Measurements from ENCODE around the gene SERPINA4.

The SERPINA4 gene

DNA sequence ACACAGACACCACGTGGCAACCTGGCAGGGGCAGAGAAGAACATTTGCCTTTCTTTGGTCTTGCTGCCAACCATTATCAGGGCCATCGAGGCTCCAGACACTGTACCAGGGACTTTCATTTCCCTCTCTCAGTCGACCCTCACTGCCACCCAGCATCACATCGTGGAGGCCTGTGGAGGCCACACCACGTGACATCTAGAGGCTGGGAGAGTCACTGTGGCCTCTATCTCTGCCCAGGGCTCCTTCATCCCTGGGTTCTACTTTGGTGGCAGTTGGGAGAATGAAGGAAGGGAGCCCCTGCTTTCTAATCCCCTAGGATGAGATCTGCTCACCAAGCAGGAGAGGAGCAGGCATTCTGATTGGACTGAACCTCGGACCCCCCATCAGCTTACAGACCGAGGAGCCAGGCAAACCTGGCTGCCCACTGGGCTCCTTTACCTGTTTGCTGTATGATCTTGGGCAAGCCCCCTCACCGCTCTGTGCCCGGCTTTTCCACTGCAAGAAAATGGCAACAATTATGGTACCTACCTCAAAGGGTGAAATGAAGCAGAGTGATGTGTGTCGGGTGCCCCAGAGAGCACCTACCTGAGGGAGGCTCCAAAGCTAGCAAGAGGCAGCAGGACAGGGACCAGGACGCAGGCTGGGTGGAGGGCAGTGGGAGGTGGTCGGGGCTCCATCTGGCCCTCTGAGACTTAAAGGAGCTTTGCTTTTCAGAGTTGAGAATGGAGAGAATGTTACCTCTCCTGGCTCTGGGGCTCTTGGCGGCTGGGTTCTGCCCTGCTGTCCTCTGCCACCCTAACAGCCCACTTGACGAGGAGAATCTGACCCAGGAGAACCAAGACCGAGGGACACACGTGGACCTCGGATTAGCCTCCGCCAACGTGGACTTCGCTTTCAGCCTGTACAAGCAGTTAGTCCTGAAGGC is 52.7 kb downstream of the SERPINA4 start:
- TF ChIP-seq TAF1 (IDR thresholded peaks at IDR 0.05; ENCODE audit: low read depth) (no peak), RAD21 (IDR thresholded peaks at IDR 0.05; ENCODE audit: low read depth) (no peak), EGR1 (IDR thresholded peaks at IDR 0.05) (no peak), NFIC (IDR thresholded peaks at IDR 0.05) (no peak), YY1 (IDR thresholded peaks at IDR 0.05; ENCODE audit: low read depth) (no peak), ZBTB7A (IDR thresholded peaks at IDR 0.05; ENCODE audit: low read depth) (no peak), FOXM1 (IDR thresholded peaks at IDR 0.05; ENCODE audit: borderline replicate concordance, low read depth) (no peak), TCF12 (IDR thresholded peaks at IDR 0.05; ENCODE audit: low read depth) (no peak), CREB1 (IDR thresholded peaks at IDR 0.05; ENCODE audit: low read depth) (no peak), EP300 (IDR thresholded peaks at IDR 0.05; ENCODE audit: borderline replicate concordance) (no peak), TEAD4 (IDR thresholded peaks at IDR 0.05) (no peak), CEBPB (IDR thresholded peaks at IDR 0.05) (no peak)
- TF ChIP-seq, protein P1, sequence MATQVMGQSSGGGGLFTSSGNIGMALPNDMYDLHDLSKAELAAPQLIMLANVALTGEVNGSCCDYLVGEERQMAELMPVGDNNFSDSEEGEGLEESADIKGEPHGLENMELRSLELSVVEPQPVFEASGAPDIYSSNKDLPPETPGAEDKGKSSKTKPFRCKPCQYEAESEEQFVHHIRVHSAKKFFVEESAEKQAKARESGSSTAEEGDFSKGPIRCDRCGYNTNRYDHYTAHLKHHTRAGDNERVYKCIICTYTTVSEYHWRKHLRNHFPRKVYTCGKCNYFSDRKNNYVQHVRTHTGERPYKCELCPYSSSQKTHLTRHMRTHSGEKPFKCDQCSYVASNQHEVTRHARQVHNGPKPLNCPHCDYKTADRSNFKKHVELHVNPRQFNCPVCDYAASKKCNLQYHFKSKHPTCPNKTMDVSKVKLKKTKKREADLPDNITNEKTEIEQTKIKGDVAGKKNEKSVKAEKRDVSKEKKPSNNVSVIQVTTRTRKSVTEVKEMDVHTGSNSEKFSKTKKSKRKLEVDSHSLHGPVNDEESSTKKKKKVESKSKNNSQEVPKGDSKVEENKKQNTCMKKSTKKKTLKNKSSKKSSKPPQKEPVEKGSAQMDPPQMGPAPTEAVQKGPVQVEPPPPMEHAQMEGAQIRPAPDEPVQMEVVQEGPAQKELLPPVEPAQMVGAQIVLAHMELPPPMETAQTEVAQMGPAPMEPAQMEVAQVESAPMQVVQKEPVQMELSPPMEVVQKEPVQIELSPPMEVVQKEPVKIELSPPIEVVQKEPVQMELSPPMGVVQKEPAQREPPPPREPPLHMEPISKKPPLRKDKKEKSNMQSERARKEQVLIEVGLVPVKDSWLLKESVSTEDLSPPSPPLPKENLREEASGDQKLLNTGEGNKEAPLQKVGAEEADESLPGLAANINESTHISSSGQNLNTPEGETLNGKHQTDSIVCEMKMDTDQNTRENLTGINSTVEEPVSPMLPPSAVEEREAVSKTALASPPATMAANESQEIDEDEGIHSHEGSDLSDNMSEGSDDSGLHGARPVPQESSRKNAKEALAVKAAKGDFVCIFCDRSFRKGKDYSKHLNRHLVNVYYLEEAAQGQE (IDR thresholded peaks at IDR 0.05; ENCODE audit: low read depth), result no peak
- TF ChIP-seq, protein P2, sequence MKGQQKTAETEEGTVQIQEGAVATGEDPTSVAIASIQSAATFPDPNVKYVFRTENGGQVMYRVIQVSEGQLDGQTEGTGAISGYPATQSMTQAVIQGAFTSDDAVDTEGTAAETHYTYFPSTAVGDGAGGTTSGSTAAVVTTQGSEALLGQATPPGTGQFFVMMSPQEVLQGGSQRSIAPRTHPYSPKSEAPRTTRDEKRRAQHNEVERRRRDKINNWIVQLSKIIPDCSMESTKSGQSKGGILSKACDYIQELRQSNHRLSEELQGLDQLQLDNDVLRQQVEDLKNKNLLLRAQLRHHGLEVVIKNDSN (IDR thresholded peaks at IDR 0.05), result no peak
- TF ChIP-seq, protein P3, sequence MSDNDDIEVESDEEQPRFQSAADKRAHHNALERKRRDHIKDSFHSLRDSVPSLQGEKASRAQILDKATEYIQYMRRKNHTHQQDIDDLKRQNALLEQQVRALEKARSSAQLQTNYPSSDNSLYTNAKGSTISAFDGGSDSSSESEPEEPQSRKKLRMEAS (IDR thresholded peaks at IDR 0.05), result no peak

DNA sequence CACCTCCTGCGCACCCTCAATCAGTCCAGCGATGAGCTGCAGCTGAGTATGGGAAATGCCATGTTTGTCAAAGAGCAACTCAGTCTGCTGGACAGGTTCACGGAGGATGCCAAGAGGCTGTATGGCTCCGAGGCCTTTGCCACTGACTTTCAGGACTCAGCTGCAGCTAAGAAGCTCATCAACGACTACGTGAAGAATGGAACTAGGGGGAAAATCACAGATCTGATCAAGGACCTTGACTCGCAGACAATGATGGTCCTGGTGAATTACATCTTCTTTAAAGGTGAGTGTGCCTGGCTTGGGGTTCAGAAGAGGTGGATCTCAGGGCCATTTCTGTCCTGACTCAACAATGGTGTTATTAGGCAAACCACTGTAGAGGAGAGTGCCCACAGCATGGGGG is 53.6 kb downstream of the SERPINA4 start:
- TF ChIP-seq TEAD4 (IDR thresholded peaks at IDR 0.05) (no peak), RAD21 (IDR thresholded peaks at IDR 0.05; ENCODE audit: low read depth) (no peak)

DNA sequence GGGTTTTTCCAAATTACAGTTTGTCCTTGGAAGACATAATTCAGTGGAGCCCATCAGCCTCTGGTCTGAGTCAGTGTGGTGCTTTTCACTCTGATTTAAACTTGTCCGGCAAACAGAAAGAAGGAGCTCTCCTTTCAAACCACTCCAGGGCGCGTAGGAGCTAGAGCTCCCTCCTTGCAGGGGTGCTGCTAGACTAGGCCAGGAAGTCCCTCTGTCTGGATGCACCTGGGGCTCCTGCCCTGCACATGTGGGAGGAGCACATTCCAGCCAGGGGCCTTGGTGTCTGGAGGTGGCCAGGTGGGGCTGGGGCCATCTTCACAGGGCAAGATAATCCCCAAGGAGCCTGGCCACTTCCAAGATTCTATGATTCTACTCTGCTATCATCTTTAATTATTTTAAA is 54.0 kb downstream of the SERPINA4 start:
- TF ChIP-seq RAD21 (IDR thresholded peaks at IDR 0.05; ENCODE audit: low read depth) (no peak), ZBTB7A (IDR thresholded peaks at IDR 0.05; ENCODE audit: low read depth) (no peak)

DNA sequence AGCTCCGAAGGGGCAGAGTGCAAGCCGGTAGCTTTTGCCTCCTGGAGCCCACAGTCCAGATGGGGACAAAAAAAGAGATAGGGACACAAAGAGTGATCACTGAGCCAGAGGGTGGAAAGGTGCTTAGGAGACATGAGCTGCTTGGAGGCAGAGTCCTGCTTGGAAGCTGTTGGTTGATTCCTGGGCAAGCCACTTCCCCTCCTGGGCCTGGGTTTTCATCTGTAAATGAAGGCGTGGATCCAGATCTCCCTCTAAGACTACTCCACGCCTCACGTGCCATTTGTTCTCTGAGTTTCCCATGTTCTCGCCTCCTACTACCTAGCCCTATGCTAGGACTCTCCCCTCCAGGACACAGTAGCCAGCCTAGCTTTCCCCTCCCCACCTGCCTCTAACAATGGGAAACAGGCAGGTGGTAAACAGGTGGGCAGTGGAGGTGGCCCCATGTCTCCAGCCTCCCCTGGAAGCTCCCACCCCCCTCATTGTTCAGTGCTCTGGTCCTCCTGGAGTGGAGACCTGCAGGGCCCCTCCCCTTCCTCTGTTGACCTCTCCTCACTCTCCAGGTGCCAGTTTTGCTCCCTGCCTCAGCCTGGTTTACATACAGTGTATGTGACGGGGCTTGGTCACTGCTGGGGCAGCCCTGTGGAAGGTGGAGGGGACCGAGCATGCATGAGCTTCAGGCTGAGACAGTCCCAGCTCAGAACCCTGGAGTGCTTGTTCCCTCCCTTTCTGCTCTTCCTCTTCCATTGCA is 54.8 kb downstream of the SERPINA4 start:
- TF ChIP-seq ZBTB7A (IDR thresholded peaks at IDR 0.05; ENCODE audit: low read depth) (no peak), YY1 (IDR thresholded peaks at IDR 0.05; ENCODE audit: low read depth) (no peak), NFIC (IDR thresholded peaks at IDR 0.05) (no peak), TEAD4 (IDR thresholded peaks at IDR 0.05) (no peak), TAF1 (IDR thresholded peaks at IDR 0.05; ENCODE audit: low read depth) (no peak), EP300 (IDR thresholded peaks at IDR 0.05; ENCODE audit: borderline replicate concordance) (no peak), CREB1 (IDR thresholded peaks at IDR 0.05; ENCODE audit: low read depth) (no peak), CEBPB (IDR thresholded peaks at IDR 0.05) (no peak)

DNA sequence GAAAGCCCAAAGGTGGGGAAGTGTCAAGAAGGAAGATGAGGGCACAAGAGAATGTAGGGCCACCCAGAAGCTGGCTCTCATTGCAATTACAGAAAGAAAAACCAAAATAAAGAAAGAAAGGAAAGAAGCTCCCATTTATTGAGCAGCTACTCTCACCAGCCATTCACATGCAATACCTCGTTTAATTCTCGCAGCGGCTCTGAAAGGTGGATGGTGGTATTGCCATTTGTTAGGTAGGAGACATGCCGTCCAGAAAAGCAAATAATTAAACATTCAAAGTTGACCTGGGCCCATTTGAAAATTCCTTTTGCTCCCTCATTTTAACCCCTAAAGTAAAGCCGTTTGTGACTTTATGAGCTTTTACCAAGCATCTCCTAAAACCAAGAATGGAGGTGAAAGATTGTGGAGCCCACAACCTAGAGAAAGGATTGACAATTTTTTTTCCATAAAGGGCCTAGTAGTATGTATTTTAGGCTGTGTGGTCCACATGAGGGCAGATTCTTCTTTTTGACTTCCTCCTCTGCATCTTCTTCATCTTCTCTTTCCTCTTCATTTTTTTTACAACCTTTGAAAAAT is 56.2 kb downstream of the SERPINA4 start:
- TF ChIP-seq TCF12 (IDR thresholded peaks at IDR 0.05; ENCODE audit: low read depth), result no peak
- TF ChIP-seq NFIC (IDR thresholded peaks at IDR 0.05), result no peak
- no peak for TF ChIP-seq YY1 (IDR thresholded peaks at IDR 0.05; ENCODE audit: low read depth)
- no peak for TF ChIP-seq FOXM1 (IDR thresholded peaks at IDR 0.05; ENCODE audit: borderline replicate concordance, low read depth)
- TF ChIP-seq CREB1 (IDR thresholded peaks at IDR 0.05; ENCODE audit: low read depth), result no peak
- TF ChIP-seq RAD21 (IDR thresholded peaks at IDR 0.05; ENCODE audit: low read depth), result no peak
- TF ChIP-seq, protein P2 (IDR thresholded peaks at IDR 0.05), result no peak
- TF ChIP-seq ZBTB7A (IDR thresholded peaks at IDR 0.05; ENCODE audit: low read depth), result no peak
- TF ChIP-seq, protein P3 (IDR thresholded peaks at IDR 0.05), result no peak
- no peak for TF ChIP-seq TAF1 (IDR thresholded peaks at IDR 0.05; ENCODE audit: low read depth)
- TF ChIP-seq TEAD4 (IDR thresholded peaks at IDR 0.05), result no peak

DNA sequence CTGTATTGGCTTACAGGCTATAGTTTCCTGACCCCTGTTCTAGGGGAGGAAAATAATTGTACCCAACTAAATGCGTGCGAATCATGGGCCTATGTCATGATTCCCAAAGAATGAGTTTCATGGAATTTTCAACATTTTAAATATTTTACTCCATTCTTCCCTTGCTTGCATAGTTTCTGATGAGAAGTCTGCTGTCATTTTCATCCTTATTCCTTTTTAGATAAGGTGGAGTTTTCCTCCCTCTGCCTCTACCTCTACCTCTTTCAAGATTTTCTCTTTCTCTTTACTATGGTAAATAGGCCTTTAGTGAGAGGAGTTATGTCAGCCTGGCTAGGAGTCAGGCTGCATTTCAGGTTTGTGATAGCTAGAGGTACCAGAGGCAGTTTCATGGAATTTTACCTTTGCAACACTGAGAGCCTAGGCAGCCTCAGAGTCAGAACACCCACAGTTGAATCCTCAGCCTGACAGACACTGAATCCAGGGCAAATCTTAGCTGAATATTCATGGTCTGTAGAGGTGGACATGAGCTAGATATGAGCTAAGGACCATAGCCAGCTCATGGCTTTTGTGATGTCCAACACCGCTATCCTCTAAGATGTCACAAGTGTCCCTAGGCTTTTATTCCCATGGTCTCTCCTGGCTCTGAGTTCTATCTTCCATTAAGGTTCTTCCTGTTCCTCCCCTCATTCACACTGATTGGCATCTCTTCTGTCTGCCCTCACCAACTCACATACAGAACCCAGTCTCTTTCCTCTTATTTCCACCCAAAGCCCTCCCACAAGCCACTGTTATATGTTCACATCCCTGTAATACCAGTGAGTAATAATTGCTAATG is 57.0 kb downstream of the SERPINA4 start:
- TF ChIP-seq RAD21 (IDR thresholded peaks at IDR 0.05; ENCODE audit: low read depth), result no peak
- no peak for TF ChIP-seq EGR1 (IDR thresholded peaks at IDR 0.05)
- TF ChIP-seq TAF1 (IDR thresholded peaks at IDR 0.05; ENCODE audit: low read depth), result no peak
- TF ChIP-seq FOXM1 (IDR thresholded peaks at IDR 0.05; ENCODE audit: borderline replicate concordance, low read depth), result no peak
- TF ChIP-seq YY1 (IDR thresholded peaks at IDR 0.05; ENCODE audit: low read depth), result no peak
- TF ChIP-seq, protein P1 (IDR thresholded peaks at IDR 0.05; ENCODE audit: low read depth), result no peak
- TF ChIP-seq, protein P3 (IDR thresholded peaks at IDR 0.05), result no peak
- TF ChIP-seq, protein P2 (IDR thresholded peaks at IDR 0.05), result no peak
- TF ChIP-seq ZBTB7A (IDR thresholded peaks at IDR 0.05; ENCODE audit: low read depth), result no peak
- TF ChIP-seq TEAD4 (IDR thresholded peaks at IDR 0.05), result no peak
- TF ChIP-seq TCF12 (IDR thresholded peaks at IDR 0.05; ENCODE audit: low read depth), result no peak
- no peak for TF ChIP-seq NFIC (IDR thresholded peaks at IDR 0.05)
